K562 (cell line): ENCODE results near the gene OCEL1. TPM values are rescaled to one million over a fixed set of nuclear protein-coding genes. Genes with fewer than 3 reads are reported as not detected.

Source experiments
- CCAR2 ChIP-seq: fragments of 200-400 bp; formaldehyde crosslinking; IDR thresholded peaks from 2 replicates; pipeline ENCODE4 v1.6.1; 2017; ENCODE audit warnings: mild to moderate bottlenecking, low read depth, low read length
- CXXC5 ChIP-seq: fragments of 250-450 bp; sonication (Bioruptor Pico); IDR thresholded peaks from 2 replicates; pipeline ENCODE4 v1.8.0; 2022; ENCODE audit warnings: inconsistent platforms, mild to moderate bottlenecking, moderate library complexity
- KAT7 ChIP-seq: sonication (generic); formaldehyde crosslinking; IDR thresholded peaks from 2 replicates; pipeline ENCODE4 v1.8.0; 2022; ENCODE audit warnings: missing genetic modification reagents, mild to moderate bottlenecking, borderline replicate concordance
- MAZ ChIP-seq, 2 experiments: fragments of 450-650 bp in 1 of 2; sonication (generic) in 1 of 2; formaldehyde crosslinking; IDR thresholded peaks in 1 of 2; conservative IDR thresholded peaks in 1 of 2; 2 replicates each; pipeline versions ENCODE4 v1.4.0 to v1.5.0; 2020; ENCODE audit warnings: mild to moderate bottlenecking in 1 of 2, missing genetic modification reagents in 1 of 2
- MBD2 ChIP-seq: sonication (generic); IDR thresholded peaks from 2 replicates; pipeline ENCODE4 v1.6.1; 2016; ENCODE audit warnings: low read depth, borderline replicate concordance
- NCOR1 ChIP-seq: fragments of 450-650 bp; IDR thresholded peaks from 2 replicates; pipeline ENCODE4 v1.6.1; 2016; ENCODE audit warnings: mild to moderate bottlenecking, moderate library complexity
- NONO ChIP-seq, 2 experiments: fragments of 200-400 bp in 1 of 2; fragments of 450-650 bp in 1 of 2; formaldehyde crosslinking in 1 of 2; IDR thresholded peaks; 2 replicates each; pipeline ENCODE4 v1.6.1; 2017; ENCODE audit warnings: low read depth in 2 of 2, mild to moderate bottlenecking in 2 of 2, moderate library complexity in 2 of 2, low read length in 1 of 2
- NR2C1 ChIP-seq, 2 experiments: fragments of 450-650 bp; IDR thresholded peaks; 2 replicates each; pipeline ENCODE4 v1.6.1; 2017; ENCODE audit warnings: mild to moderate bottlenecking in 2 of 2, antibody characterized with exemption in 1 of 2, inconsistent platforms in 1 of 2, missing compliant biosample characterization in 1 of 2, missing genetic modification characterization in 1 of 2
- PHF20 ChIP-seq: fragments of 450-650 bp; IDR thresholded peaks from 2 replicates; pipeline ENCODE4 v1.6.1; 2018; ENCODE audit not compliant: partially characterized antibody
- RBM25 ChIP-seq: fragments of 200-400 bp; formaldehyde crosslinking; IDR thresholded peaks from 2 replicates; pipeline ENCODE4 v1.6.1; 2018; ENCODE audit warnings: low read length, low read depth, moderate library complexity; ENCODE audit not compliant: severe bottlenecking
- RBM39 ChIP-seq: fragments of 200-400 bp; formaldehyde crosslinking; optimal IDR thresholded peaks from 2 replicates; pipeline ENCODE3; 2018; ENCODE audit warnings: low read depth, low read length
- SMARCA5 ChIP-seq: fragments of 450-650 bp; IDR thresholded peaks from 2 replicates; pipeline ENCODE4 v1.6.1; 2016
- TAF1 ChIP-seq: IDR thresholded peaks from 2 replicates; pipeline ENCODE4 v1.6.1; 2011; ENCODE audit warnings: mild to moderate bottlenecking, low read length, moderate library complexity; ENCODE audit not compliant: insufficient read depth, control insufficient read depth, severe bottlenecking; ENCODE audit errors: extremely low read depth
- TCF7L2 ChIP-seq: fragments of 150-350 bp; IDR thresholded peaks from 2 replicates; pipeline ENCODE4 v1.6.1; 2016; ENCODE audit warnings: low read depth, mild to moderate bottlenecking, low read length, moderate library complexity
- ZNF354B ChIP-seq: fragments of 250-450 bp; sonication (Bioruptor Pico); IDR thresholded peaks from 2 replicates; pipeline ENCODE4 v1.4.0; 2020
- ZZZ3 ChIP-seq: fragments of 450-650 bp; IDR thresholded peaks from 2 replicates; pipeline ENCODE4 v1.6.1; 2016; ENCODE audit warnings: antibody characterized with exemption, mild to moderate bottlenecking, moderate library complexity
- polyA plus RNA-seq, 8 experiments: library from polyadenylated mRNA; depleted of rRNA in 4 of 8; stranded (reverse) in 5 of 8; unstranded in 3 of 8; fragments of >200 nt; fragmentation: Nextera tagmentation in 2 of 8; fragmentation: Illumina TruSeq in 1 of 8; extraction: Ambion mirVana in 2 of 8; extraction: Trizol in 1 of 8; gene quantifications; 2 replicates each; pipeline versions ENCODE4 v1.2.1 to v1.2.3, GENCODE V29; 2011 to 2014; ENCODE audit warnings: inconsistent platforms in 1 of 8, missing spikeins in 1 of 8
- total RNA-seq, 7 experiments: library from RNA; depleted of rRNA in 6 of 7; stranded (reverse); fragments of >200 nt in 6 of 7; fragmentation: Illumina TruSeq in 2 of 7; extraction: Trizol in 2 of 7; gene quantifications; 2 replicates each; pipeline versions ENCODE4 v1.2.1 to v1.2.3, GENCODE V29; 2011 to 2021; ENCODE audit warnings: low replicate concordance in 1 of 7
- TF ChIP-seq, protein P1 (sequence below): fragments of 450-650 bp; IDR thresholded peaks from 2 replicates; pipeline ENCODE4 v1.6.1; 2016; ENCODE audit warnings: low read depth, mild to moderate bottlenecking, moderate library complexity
- TF ChIP-seq, protein P2 (sequence below): sonication (generic); formaldehyde crosslinking; IDR thresholded peaks from 2 replicates; pipeline ENCODE4 v1.5.0; 2020; ENCODE audit warnings: missing genetic modification reagents
- TF ChIP-seq, protein P3 (sequence below): fragments of 450-650 bp; IDR thresholded peaks from 2 replicates; pipeline ENCODE4 v1.6.1; 2017; ENCODE audit warnings: antibody characterized with exemption, mild to moderate bottlenecking
- TF ChIP-seq, protein P4 (sequence below): sonication (generic); formaldehyde crosslinking; IDR thresholded peaks from 2 replicates; pipeline ENCODE4 v1.9.0; 2022; ENCODE audit warnings: mild to moderate bottlenecking, missing genetic modification reagents
- TF ChIP-seq, protein P5 (sequence below): fragments of 250-450 bp; sonication (Bioruptor Pico); IDR thresholded peaks from 2 replicates; pipeline ENCODE4 v1.8.0; 2022; ENCODE audit warnings: moderate library complexity, mild to moderate bottlenecking, inconsistent platforms

The OCEL1 gene
- total and polyA plus RNA-seq, 9 of the 15 experiments (the other 6 are each of a cell fraction or from before 2014, with no cell fraction given) = 8.0 to 38.0 (median 12.4) TPM

DNA sequence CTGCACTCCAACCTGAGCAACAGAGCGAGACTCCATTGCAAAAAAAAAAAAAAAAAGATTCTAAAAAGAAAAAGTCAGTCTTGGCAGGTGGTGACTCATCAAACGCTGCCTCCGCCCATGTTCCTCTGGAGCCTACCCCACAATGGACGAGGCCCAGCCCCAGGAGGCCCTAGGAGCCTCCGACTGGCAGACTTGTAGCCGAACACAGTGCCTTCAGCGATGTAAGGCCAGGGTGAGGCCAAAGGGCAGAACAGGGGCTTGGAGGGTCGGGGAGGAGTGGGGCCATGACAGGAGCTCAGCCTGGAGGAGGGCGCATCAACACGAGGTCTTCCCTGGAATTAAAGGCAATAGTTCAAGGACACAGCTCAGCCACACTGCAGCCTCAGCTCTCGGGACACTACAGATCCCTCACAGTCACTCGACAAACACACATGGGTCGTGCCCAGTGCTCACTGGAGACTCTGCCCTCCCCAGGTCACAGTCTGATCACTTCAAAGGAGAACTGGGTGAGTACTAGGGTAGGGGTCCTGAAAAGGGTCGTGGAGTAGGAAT, 5.7 kb upstream of the OCEL1 start (continued):
- TF ChIP-seq MBD2 (0 out of 2 replicates have a peak, but pooled peaks have one; percentile 17), SMARCA5 (no peak), NCOR1 (0 out of 2 replicates have a peak, but pooled peaks have one; percentile 4), CCAR2 (no peak), TCF7L2 (no peak), TAF1 (no peak), ZNF354B (CRISPR knock-in tag) (no peak), KAT7 (no peak), RBM39 (no peak), ZZZ3 (no peak), PHF20 (no peak), CXXC5 (0 out of 2 replicates have a peak, but pooled peaks have one; percentile 21), RBM25 (no peak), NR2C1 (IDR thresholded peaks at IDR 0.05) (no peak), NR2C1 (tag; IDR thresholded peaks at IDR 0.05) (0 out of 2 replicates have a peak, but pooled peaks have one; percentile 22), MAZ (CRISPR knock-in tag; conservative IDR thresholded peaks at IDR 0.05 in 1 of 2, IDR thresholded peaks at IDR 0.05 in 1 of 2) (peak in 1 of 2 experiments; percentile 46; a peak in 1 of 4 replicates), NONO (IDR thresholded peaks at IDR 0.05; ENCODE audit: low read depth in 2 of 2, low read length in 1 of 2) (no peak)
- TF ChIP-seq, protein P1, sequence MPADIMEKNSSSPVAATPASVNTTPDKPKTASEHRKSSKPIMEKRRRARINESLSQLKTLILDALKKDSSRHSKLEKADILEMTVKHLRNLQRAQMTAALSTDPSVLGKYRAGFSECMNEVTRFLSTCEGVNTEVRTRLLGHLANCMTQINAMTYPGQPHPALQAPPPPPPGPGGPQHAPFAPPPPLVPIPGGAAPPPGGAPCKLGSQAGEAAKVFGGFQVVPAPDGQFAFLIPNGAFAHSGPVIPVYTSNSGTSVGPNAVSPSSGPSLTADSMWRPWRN = no peak
- TF ChIP-seq, protein P2, sequence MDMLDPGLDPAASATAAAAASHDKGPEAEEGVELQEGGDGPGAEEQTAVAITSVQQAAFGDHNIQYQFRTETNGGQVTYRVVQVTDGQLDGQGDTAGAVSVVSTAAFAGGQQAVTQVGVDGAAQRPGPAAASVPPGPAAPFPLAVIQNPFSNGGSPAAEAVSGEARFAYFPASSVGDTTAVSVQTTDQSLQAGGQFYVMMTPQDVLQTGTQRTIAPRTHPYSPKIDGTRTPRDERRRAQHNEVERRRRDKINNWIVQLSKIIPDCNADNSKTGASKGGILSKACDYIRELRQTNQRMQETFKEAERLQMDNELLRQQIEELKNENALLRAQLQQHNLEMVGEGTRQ (CRISPR knock-in tag) = no peak
- TF ChIP-seq, protein P3, sequence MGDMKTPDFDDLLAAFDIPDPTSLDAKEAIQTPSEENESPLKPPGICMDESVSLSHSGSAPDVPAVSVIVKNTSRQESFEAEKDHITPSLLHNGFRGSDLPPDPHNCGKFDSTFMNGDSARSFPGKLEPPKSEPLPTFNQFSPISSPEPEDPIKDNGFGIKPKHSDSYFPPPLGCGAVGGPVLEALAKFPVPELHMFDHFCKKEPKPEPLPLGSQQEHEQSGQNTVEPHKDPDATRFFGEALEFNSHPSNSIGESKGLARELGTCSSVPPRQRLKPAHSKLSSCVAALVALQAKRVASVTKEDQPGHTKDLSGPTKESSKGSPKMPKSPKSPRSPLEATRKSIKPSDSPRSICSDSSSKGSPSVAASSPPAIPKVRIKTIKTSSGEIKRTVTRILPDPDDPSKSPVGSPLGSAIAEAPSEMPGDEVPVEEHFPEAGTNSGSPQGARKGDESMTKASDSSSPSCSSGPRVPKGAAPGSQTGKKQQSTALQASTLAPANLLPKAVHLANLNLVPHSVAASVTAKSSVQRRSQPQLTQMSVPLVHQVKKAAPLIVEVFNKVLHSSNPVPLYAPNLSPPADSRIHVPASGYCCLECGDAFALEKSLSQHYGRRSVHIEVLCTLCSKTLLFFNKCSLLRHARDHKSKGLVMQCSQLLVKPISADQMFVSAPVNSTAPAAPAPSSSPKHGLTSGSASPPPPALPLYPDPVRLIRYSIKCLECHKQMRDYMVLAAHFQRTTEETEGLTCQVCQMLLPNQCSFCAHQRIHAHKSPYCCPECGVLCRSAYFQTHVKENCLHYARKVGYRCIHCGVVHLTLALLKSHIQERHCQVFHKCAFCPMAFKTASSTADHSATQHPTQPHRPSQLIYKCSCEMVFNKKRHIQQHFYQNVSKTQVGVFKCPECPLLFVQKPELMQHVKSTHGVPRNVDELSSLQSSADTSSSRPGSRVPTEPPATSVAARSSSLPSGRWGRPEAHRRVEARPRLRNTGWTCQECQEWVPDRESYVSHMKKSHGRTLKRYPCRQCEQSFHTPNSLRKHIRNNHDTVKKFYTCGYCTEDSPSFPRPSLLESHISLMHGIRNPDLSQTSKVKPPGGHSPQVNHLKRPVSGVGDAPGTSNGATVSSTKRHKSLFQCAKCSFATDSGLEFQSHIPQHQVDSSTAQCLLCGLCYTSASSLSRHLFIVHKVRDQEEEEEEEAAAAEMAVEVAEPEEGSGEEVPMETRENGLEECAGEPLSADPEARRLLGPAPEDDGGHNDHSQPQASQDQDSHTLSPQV = peak; percentile 97
- TF ChIP-seq, protein P4, sequence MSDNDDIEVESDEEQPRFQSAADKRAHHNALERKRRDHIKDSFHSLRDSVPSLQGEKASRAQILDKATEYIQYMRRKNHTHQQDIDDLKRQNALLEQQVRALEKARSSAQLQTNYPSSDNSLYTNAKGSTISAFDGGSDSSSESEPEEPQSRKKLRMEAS (CRISPR knock-in tag) = peak; percentile 87
- TF ChIP-seq, protein P5, sequence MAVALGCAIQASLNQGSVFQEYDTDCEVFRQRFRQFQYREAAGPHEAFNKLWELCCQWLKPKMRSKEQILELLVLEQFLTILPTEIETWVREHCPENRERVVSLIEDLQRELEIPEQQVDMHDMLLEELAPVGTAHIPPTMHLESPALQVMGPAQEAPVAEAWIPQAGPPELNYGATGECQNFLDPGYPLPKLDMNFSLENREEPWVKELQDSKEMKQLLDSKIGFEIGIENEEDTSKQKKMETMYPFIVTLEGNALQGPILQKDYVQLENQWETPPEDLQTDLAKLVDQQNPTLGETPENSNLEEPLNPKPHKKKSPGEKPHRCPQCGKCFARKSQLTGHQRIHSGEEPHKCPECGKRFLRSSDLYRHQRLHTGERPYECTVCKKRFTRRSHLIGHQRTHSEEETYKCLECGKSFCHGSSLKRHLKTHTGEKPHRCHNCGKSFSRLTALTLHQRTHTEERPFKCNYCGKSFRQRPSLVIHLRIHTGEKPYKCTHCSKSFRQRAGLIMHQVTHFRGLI (CRISPR knock-in tag) = no peak
